ENCODE data around the gene SH3GL1.

SH3GL1 gene
- total RNA-seq: 41.3 to 78.3 reads per million in 2 donors

GRCh38 chr19:4400135-4400936 is at the start of gene SH3GL1:
TSS of gene SH3GL1 (minus strand) at chr19:4400547. CDS start at chr19:4400368, 179 bp downstream.
- DNase-seq: peak; percentile 85 to 91 (median 88)

GRCh38 chr19:4449639-4450028 is 49.3 kb upstream of the SH3GL1 start:
- DNase-seq: no peak

GRCh38 chr19:4449022-4449638 is 48.8 kb upstream of the SH3GL1 start:
- DNase-seq: no peak

- no peak for DNase-seq
These were observed 48.0 kb upstream of the SH3GL1 start for GRCh38 chr19:4448147-4448985.

- DNase-seq: no peak
These were observed 47.2 kb upstream of the SH3GL1 start for GRCh38 chr19:4447327-4448146.

GRCh38 chr19:4446704-4447200 is 46.4 kb upstream of the SH3GL1 start:
- no peak for DNase-seq

- DNase-seq: no peak
These were observed 45.8 kb upstream of the SH3GL1 start for GRCh38 chr19:4445963-4446703.

GRCh38 chr19:4444765-4445741 is 44.7 kb upstream of the SH3GL1 start:
- DNase-seq: no peak

GRCh38 chr19:4443966-4444764 is 43.8 kb upstream of the SH3GL1 start:
- no peak for DNase-seq

- DNase-seq: no peak
These were observed 42.8 kb upstream of the SH3GL1 start for GRCh38 chr19:4443188-4443587.

- no peak for DNase-seq
These were observed 42.4 kb upstream of the SH3GL1 start for GRCh38 chr19:4442819-4443146.

GRCh38 chr19:4441994-4442818 is 41.9 kb upstream of the SH3GL1 start:
- DNase-seq: no peak

GRCh38 chr19:4439243-4439642 is 38.9 kb upstream of the SH3GL1 start:
- no peak for DNase-seq

GRCh38 chr19:4437103-4437502 is 36.8 kb upstream of the SH3GL1 start:
- no peak for DNase-seq

GRCh38 chr19:4436231-4436630 is 35.9 kb upstream of the SH3GL1 start:
- no peak for DNase-seq

- no peak for DNase-seq
These were observed 34.0 kb upstream of the SH3GL1 start for GRCh38 chr19:4434391-4434790.

- DNase-seq: no peak
These were observed 32.7 kb upstream of the SH3GL1 start for GRCh38 chr19:4432918-4433506.
